HL-60 (cell line): ENCODE data around the gene GDPD2.
"Not testable (repeated sequence)": the region's sequence is repeated elsewhere in the genome, so short reads cannot be mapped to it uniquely, and the experiment has no call there.

Source experiments
- DNase-seq, 2 experiments: peaks; one replicate each; pipeline ENCODE4 v3.0.0-alpha.2; 2010 to 2020; ENCODE audit warnings: low read depth in 1 of 2, low spot score in 1 of 2
- H3K27ac ChIP-seq: fragments of 250-450 bp; sonication (Bioruptor Pico); replicated peaks from 2 replicates; pipeline ENCODE4 v1.5.1; 2020; ENCODE audit warnings: mild to moderate bottlenecking, moderate library complexity
- H3K27me3 ChIP-seq: fragments of 250-450 bp; sonication (Bioruptor Pico); 2 replicates; pipeline ENCODE4 v1.5.1; 2021; ENCODE audit warnings: mild to moderate bottlenecking, moderate library complexity; ENCODE audit not compliant: insufficient read depth, poor library complexity, severe bottlenecking
- H3K4me3 ChIP-seq: replicated peaks from 2 replicates; pipeline ENCODE4 v1.5.1; 2011; ENCODE audit warnings: mild to moderate bottlenecking, control low read depth, low read length; ENCODE audit not compliant: insufficient read depth
- GABPA ChIP-seq: IDR thresholded peaks from 2 replicates; pipeline ENCODE4 v1.6.1; 2012; ENCODE audit warnings: low read depth
- POLR2AphosphoS5 ChIP-seq: IDR thresholded peaks from 2 replicates; pipeline ENCODE4 v1.6.1; 2012; ENCODE audit warnings: low read depth
- SPI1 ChIP-seq: IDR thresholded peaks from 2 replicates; pipeline ENCODE4 v1.6.1; 2012; ENCODE audit warnings: low read depth, mild to moderate bottlenecking, borderline replicate concordance
- long read RNA-seq: library from polyadenylated mRNA; unstranded; transcript quantifications from one replicate; pipeline ENCODE4 v2.0.0, GENCODE V29; 2020
- TF ChIP-seq, protein P1 (sequence below): IDR thresholded peaks from 2 replicates; pipeline ENCODE4 v1.6.1; 2012; ENCODE audit warnings: low read depth; ENCODE audit not compliant: insufficient replicate concordance
- TF ChIP-seq, protein P2 (sequence below): IDR thresholded peaks from one replicate; pipeline ENCODE4 v1.5.1; 2011; ENCODE audit warnings: low read length, control low read depth, inconsistent platforms; ENCODE audit not compliant: insufficient read depth

The GDPD2 gene
- long read RNA-seq: 0 reads

DNA sequence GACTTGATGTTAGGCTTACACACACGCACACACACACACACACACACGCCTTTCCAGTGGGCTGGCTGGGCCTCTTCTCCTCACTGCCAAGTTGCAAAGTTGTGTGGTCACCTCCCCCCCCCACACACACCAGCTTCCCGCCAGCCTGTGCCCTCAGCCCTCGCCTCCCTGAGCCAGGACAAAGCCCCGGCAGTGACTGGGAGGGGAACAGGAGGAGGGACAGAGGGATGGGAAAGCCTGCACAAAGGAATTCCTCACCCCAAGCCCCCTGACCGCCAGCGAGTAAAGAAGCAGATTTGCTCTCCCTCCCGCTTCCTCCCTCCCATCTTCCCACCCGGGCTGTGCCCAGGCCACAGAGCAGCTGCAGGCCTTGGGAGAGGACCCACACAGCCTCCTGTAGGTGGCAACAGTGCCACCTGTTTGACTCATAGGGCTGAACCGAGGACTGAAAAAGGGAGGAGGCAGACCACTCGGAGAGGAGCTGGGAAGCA is at the start of gene GDPD2:
Gene GDPD2, plus strand, starts transcription at position 464 of the 491 bp plus-strand sequence. CDS start 1,671 bp downstream, outside the sequence.
- TF ChIP-seq GABPA (no peak), SPI1 (no peak), POLR2AphosphoS5 (no peak)
- TF ChIP-seq, protein P1, sequence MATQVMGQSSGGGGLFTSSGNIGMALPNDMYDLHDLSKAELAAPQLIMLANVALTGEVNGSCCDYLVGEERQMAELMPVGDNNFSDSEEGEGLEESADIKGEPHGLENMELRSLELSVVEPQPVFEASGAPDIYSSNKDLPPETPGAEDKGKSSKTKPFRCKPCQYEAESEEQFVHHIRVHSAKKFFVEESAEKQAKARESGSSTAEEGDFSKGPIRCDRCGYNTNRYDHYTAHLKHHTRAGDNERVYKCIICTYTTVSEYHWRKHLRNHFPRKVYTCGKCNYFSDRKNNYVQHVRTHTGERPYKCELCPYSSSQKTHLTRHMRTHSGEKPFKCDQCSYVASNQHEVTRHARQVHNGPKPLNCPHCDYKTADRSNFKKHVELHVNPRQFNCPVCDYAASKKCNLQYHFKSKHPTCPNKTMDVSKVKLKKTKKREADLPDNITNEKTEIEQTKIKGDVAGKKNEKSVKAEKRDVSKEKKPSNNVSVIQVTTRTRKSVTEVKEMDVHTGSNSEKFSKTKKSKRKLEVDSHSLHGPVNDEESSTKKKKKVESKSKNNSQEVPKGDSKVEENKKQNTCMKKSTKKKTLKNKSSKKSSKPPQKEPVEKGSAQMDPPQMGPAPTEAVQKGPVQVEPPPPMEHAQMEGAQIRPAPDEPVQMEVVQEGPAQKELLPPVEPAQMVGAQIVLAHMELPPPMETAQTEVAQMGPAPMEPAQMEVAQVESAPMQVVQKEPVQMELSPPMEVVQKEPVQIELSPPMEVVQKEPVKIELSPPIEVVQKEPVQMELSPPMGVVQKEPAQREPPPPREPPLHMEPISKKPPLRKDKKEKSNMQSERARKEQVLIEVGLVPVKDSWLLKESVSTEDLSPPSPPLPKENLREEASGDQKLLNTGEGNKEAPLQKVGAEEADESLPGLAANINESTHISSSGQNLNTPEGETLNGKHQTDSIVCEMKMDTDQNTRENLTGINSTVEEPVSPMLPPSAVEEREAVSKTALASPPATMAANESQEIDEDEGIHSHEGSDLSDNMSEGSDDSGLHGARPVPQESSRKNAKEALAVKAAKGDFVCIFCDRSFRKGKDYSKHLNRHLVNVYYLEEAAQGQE: no peak
- TF ChIP-seq, protein P2, sequence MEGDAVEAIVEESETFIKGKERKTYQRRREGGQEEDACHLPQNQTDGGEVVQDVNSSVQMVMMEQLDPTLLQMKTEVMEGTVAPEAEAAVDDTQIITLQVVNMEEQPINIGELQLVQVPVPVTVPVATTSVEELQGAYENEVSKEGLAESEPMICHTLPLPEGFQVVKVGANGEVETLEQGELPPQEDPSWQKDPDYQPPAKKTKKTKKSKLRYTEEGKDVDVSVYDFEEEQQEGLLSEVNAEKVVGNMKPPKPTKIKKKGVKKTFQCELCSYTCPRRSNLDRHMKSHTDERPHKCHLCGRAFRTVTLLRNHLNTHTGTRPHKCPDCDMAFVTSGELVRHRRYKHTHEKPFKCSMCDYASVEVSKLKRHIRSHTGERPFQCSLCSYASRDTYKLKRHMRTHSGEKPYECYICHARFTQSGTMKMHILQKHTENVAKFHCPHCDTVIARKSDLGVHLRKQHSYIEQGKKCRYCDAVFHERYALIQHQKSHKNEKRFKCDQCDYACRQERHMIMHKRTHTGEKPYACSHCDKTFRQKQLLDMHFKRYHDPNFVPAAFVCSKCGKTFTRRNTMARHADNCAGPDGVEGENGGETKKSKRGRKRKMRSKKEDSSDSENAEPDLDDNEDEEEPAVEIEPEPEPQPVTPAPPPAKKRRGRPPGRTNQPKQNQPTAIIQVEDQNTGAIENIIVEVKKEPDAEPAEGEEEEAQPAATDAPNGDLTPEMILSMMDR: no peak
- DNase-seq: peak in 1 of 2 experiments; percentile 9
- Histone ChIP-seq H3K4me3 (no peak within 1 kb of the TSS), H3K27me3 (no peaks in the 10 kb centered on the region), H3K27ac (no peak within 1 kb of the TSS)

GRCh38 chrX:70386235-70386634 is 36.9 kb upstream of the GDPD2 start:
- no peak overlapping the region for H3K27ac ChIP-seq
- DNase-seq: no peak
- no peak overlapping the region for H3K4me3 ChIP-seq
- H3K27me3 ChIP-seq: no peaks in the 10 kb centered on the region
- no peak for TF ChIP-seq GABPA
- TF ChIP-seq, protein P1: no peak

- no peak for TF ChIP-seq POLR2AphosphoS5
- TF ChIP-seq, protein P1: no peak
- H3K27ac ChIP-seq: no peak overlapping the region
- no peaks in the 10 kb centered on the region for H3K27me3 ChIP-seq
- peak in 1 of 2 experiments; percentile 1 for DNase-seq
- no peak overlapping the region for H3K4me3 ChIP-seq
These were observed 24.2 kb upstream of the GDPD2 start for GRCh38 chrX:70398899-70399298.

DNA sequence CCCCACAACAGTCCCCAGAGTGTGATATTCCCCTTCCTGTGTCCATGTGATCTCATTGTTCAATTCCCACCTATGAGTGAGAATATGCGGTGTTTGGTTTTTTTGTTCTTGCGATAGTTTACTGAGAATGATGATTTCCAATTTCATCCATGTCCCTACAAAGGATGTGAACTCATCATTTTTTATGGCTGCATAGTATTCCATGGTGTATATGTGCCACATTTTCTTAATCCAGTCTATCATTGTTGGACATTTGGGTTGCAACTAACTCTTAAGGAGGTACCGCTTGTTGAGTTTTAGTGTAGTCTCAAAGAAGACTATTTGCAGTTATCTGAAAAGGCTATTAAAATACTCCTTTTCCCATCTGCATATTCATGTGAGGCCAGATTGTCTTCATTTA is 22.9 kb upstream of the GDPD2 start:
- not testable (repeated sequence) for DNase-seq, H3K27me3 ChIP-seq, H3K27ac ChIP-seq

GRCh38 chrX:70402721-70403120 is 20.4 kb upstream of the GDPD2 start:
- no peak overlapping the region for H3K27ac ChIP-seq
- TF ChIP-seq, protein P2: no peak
- no peak for TF ChIP-seq SPI1
- TF ChIP-seq, protein P1: no peak
- no peak for TF ChIP-seq GABPA
- no peak for TF ChIP-seq POLR2AphosphoS5
- no peaks in the 10 kb centered on the region for H3K27me3 ChIP-seq
- no peak overlapping the region for H3K4me3 ChIP-seq
- DNase-seq: no peak

More for the DNA sequence above, 22.9 kb upstream of the GDPD2 start:
- not testable (repeated sequence) for H3K4me3 ChIP-seq
